Suprapubic skin (tissue), 4 donors: ENCODE results near the gene KCNIP4. TPM values are rescaled to one million over a fixed set of nuclear protein-coding genes. Genes with fewer than 3 reads are reported as not detected.

Experiments used
- DNase-seq, 2 donors: peaks; one replicate each; pipeline ENCODE4 v3.0.0-alpha.2; 2019; ENCODE audit warnings: low spot score in 2 of 2
- H3K27ac ChIP-seq: fragments of 200-600 bp; sonication (generic); one replicate; pipeline ENCODE4 v1.5.1; 2019
- H3K27me3 ChIP-seq: fragments of 200-600 bp; sonication (generic); one replicate; pipeline ENCODE4 v1.5.1; 2019
- H3K36me3 ChIP-seq: fragments of 200-600 bp; sonication (generic); one replicate; pipeline ENCODE4 v1.5.1; 2019
- H3K4me1 ChIP-seq: fragments of 200-600 bp; sonication (generic); one replicate; pipeline ENCODE4 v1.5.1; 2019
- H3K4me3 ChIP-seq: fragments of 200-600 bp; sonication (generic); one replicate; pipeline ENCODE4 v1.5.1; 2019; ENCODE audit warnings: mild to moderate bottlenecking
- H3K9me3 ChIP-seq: fragments of 200-600 bp; sonication (generic); one replicate; pipeline ENCODE4 v1.5.1; 2019
- EP300 ChIP-seq: sonication (generic); formaldehyde crosslinking; IDR thresholded peaks from one replicate; pipeline ENCODE4 v1.6.1; 2017; ENCODE audit warnings: antibody characterized with exemption
- POLR2A ChIP-seq, 2 donors: fragments of 450-650 bp; IDR thresholded peaks; one replicate each; pipeline ENCODE4 v1.6.1; 2017; ENCODE audit warnings: antibody characterized with exemption in 2 of 2, mild to moderate bottlenecking in 2 of 2, moderate library complexity in 2 of 2
- POLR2AphosphoS5 ChIP-seq, 3 donors: sonication (generic); formaldehyde crosslinking; IDR thresholded peaks; one replicate each; pipeline ENCODE4 v1.6.1; 2017; ENCODE audit warnings: antibody characterized with exemption in 3 of 3
- WGBS: methylation state at CpG from one replicate; pipeline ENCODE4 v1.1.5; 2018; 5-methylcytosine and 5-hydroxymethylcytosine counted together
- total RNA-seq, 4 donors: library from RNA; depleted of rRNA; stranded (reverse); fragments of >200 nt; gene quantifications; one replicate each; pipeline ENCODE4 v1.1.0, GENCODE V29; 2016
- TF ChIP-seq, protein P1 (sequence below), 2 donors: fragments of 200-600 bp in 1 of 2; fragments of 450-650 bp in 1 of 2; sonication (generic) in 1 of 2; IDR thresholded peaks; one replicate each; pipeline ENCODE4 v1.5.1; 2016 to 2019; ENCODE audit warnings: antibody characterized with exemption in 2 of 2, mild to moderate bottlenecking in 1 of 2, moderate library complexity in 1 of 2

Gene KCNIP4
- total RNA-seq, 4 donors from 2014 or later = not detected

DNA sequence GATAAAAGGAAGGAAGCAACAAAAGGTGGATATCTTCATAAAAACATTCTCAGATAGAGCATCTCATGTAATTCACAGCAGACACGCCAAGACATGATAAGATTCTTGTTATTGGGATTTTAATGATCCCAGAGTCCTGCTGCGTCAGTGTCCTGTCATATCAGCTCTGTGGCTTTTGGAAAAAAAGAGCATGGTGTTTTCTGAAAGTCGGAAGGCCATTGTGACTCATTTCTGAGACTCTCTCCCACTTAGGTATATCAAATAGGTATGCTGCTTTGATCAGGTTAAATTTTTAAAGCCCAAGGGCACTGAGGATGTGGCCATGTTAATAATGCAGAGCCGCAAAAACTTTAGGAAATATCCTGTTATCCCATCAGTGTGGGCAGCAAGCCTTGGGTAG is 481.0 kb downstream of the KCNIP4 start:
- no peak overlapping the region for H3K4me3 ChIP-seq
- H3K27me3 ChIP-seq = no peaks in the 10 kb centered on the region
- H3K9me3 ChIP-seq = no peaks in the 10 kb centered on the region
- DNase-seq = no peak
- no peak for TF ChIP-seq EP300
- TF ChIP-seq POLR2A (IDR thresholded peaks at IDR 0.05) = no peak
- TF ChIP-seq, protein P1, sequence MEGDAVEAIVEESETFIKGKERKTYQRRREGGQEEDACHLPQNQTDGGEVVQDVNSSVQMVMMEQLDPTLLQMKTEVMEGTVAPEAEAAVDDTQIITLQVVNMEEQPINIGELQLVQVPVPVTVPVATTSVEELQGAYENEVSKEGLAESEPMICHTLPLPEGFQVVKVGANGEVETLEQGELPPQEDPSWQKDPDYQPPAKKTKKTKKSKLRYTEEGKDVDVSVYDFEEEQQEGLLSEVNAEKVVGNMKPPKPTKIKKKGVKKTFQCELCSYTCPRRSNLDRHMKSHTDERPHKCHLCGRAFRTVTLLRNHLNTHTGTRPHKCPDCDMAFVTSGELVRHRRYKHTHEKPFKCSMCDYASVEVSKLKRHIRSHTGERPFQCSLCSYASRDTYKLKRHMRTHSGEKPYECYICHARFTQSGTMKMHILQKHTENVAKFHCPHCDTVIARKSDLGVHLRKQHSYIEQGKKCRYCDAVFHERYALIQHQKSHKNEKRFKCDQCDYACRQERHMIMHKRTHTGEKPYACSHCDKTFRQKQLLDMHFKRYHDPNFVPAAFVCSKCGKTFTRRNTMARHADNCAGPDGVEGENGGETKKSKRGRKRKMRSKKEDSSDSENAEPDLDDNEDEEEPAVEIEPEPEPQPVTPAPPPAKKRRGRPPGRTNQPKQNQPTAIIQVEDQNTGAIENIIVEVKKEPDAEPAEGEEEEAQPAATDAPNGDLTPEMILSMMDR (IDR thresholded peaks at IDR 0.05) = no peak
- TF ChIP-seq POLR2AphosphoS5 (IDR thresholded peaks at IDR 0.05) = no peak
- H3K4me1 ChIP-seq = no peaks in the 10 kb centered on the region
- 72% methylated on average over 4 of the region's 4 CpGs for WGBS
- H3K27ac ChIP-seq = no peak overlapping the region
- no peaks in the 10 kb centered on the region for H3K36me3 ChIP-seq

DNA sequence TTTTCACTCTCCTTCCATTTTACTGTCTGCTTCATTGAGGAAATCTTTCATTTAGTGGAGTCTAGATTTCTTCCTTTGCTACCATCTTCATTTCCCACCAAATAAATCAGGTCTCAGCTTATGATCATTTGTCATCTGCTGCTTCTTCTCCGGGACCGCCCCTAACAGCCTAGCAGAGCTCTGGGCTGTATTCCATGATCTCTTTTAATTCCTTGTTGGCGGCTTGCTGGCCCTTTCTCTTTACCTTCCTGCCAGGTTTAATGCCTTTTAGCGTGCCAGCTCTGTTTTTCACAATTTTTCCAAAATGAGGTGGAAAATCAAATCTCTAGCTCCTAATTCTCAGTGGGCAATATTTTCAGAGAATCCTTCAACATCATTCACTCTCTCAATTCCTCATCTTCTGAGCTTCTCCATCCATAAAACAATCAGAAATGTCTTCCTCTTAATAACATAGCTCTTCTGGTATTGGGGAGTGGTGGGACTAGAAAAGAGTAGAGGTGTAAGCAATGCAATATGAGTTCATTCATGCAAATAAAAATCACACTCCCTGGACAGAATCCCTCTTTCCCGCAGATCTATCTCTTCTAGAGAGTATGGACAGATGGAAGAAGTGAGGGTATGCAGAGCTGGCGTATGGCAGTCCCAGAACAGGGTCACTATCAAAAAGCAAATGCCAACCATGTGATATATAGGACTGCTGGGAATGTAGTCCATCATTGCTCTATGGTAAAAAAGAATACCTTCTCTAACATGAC is 491.3 kb downstream of the KCNIP4 start:
- Histone ChIP-seq H3K27me3 (no peaks in the 10 kb centered on the region), H3K4me3 (no peak overlapping the region), H3K9me3 (no peaks in the 10 kb centered on the region), H3K4me1 (no peaks in the 10 kb centered on the region), H3K27ac (no peak overlapping the region), H3K36me3 (no peaks in the 10 kb centered on the region)
- DNase-seq = no peak
- 77% methylated on average over 6 of the region's 6 CpGs for WGBS
- no peak for TF ChIP-seq POLR2A (IDR thresholded peaks at IDR 0.05)
- no peak for TF ChIP-seq EP300
- no peak for TF ChIP-seq POLR2AphosphoS5 (IDR thresholded peaks at IDR 0.05)
- TF ChIP-seq, protein P1 (IDR thresholded peaks at IDR 0.05) = no peak

DNA sequence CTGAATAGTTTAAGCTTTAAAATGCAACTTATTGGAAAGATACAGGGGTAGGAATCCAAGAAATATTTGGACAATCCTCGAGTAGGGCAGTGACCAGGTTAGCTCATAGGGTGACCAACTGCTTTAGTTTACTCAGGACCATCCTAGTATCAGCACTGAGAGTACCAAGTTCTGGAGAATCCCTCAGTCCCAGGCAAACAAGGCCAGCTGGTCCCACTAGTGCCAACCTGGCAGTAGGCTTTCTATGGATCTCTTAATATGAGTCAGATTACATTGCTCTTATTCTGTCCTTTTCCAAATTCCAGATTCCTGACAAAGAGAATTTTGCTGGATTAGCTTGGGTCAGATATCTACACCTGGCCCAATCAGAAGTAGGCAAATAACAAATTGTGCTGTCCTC is 493.7 kb downstream of the KCNIP4 start:
- Histone ChIP-seq H3K27ac (no peak overlapping the region), H3K4me3 (no peak overlapping the region), H3K4me1 (no peaks in the 10 kb centered on the region), H3K36me3 (no peaks in the 10 kb centered on the region), H3K27me3 (no peaks in the 10 kb centered on the region), H3K9me3 (no peaks in the 10 kb centered on the region)
- TF ChIP-seq POLR2AphosphoS5 (IDR thresholded peaks at IDR 0.05) = no peak
- TF ChIP-seq, protein P1 (IDR thresholded peaks at IDR 0.05) = no peak
- no peak for TF ChIP-seq POLR2A (IDR thresholded peaks at IDR 0.05)
- no peak for TF ChIP-seq EP300
- 57% methylated on average over 1 of the region's 1 CpG for WGBS
- DNase-seq = no peak

DNA sequence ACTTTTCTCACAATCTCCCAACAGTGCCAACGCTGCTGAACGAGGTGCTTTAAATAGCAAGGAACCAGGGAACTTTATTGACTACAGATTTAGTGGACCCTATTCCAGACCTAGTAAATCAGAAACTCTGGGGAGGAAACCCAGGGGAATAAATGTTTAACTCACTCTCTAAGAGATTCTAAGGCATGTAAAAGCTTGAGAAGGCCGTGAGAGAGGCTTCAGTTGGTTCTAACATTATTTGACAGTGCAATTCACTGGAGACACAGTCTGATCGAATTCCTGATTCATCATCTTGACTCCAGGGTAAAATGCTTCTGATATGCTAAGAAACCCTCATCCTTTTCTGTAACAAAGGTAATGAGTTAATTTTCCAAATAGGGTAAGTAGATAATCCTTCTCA is 494.4 kb downstream of the KCNIP4 start:
- no peak overlapping the region for H3K4me3 ChIP-seq
- no peak overlapping the region for H3K27ac ChIP-seq
- WGBS = 48% methylated on average over 4 of the region's 4 CpGs
- TF ChIP-seq POLR2A (IDR thresholded peaks at IDR 0.05) = no peak
- no peak for TF ChIP-seq EP300
- TF ChIP-seq, protein P1 (IDR thresholded peaks at IDR 0.05) = no peak
- TF ChIP-seq POLR2AphosphoS5 (IDR thresholded peaks at IDR 0.05) = no peak
- no peaks in the 10 kb centered on the region for H3K36me3 ChIP-seq
- H3K27me3 ChIP-seq = no peaks in the 10 kb centered on the region
- no peaks in the 10 kb centered on the region for H3K9me3 ChIP-seq
- DNase-seq = no peak
- no peaks in the 10 kb centered on the region for H3K4me1 ChIP-seq

DNA sequence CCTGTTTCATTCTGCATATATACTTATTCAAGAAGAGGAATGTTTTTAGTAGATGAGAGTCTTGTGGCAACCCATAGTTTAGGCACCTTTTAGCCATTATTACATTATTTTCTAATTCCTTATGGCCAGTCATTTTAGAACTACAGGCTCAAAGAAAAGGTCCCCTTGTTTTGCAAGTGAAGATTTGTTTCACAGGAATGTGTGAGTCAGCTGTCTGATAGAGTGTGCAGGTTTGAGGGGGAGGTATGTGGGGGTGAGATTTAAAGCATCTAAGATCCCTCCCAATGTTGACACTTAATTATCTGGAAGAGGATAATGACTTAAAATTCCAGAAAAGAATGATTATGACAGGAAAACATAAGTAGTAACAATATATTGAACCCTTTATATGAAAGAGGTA is 495.6 kb downstream of the KCNIP4 start:
- no peaks in the 10 kb centered on the region for H3K9me3 ChIP-seq
- TF ChIP-seq POLR2A (IDR thresholded peaks at IDR 0.05) = no peak
- no peaks in the 10 kb centered on the region for H3K36me3 ChIP-seq
- no peak for DNase-seq
- H3K4me1 ChIP-seq = no peaks in the 10 kb centered on the region
- H3K27me3 ChIP-seq = no peaks in the 10 kb centered on the region
- H3K4me3 ChIP-seq = no peak overlapping the region
- no peak overlapping the region for H3K27ac ChIP-seq

DNA sequence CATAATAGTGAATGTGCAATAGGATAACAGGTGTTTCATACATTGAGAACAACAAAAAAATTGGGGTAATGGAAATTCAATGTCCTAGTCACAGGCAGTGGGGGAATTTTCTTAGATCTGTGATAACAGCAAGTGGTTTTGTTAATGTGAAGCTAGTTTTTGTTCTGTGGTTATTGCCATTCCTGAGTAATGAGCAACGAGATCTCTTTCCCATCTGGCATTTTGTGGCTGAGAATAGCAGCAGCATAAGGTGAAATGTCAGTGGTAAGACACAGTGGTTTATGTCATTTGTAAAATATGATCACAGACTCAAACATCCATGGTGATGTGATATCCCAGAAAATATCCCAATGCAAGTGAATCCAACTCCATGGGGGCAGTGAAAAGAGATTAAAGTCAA is 497.5 kb downstream of the KCNIP4 start:
- Histone ChIP-seq H3K4me3 (no peak overlapping the region), H3K4me1 (no peaks in the 10 kb centered on the region), H3K36me3 (no peaks in the 10 kb centered on the region), H3K9me3 (no peaks in the 10 kb centered on the region), H3K27me3 (no peaks in the 10 kb centered on the region), H3K27ac (no peak overlapping the region)
- WGBS = 27% methylated on average over 1 of the region's 1 CpG
- DNase-seq = no peak
- no peak for TF ChIP-seq POLR2A (IDR thresholded peaks at IDR 0.05)
- no peak for TF ChIP-seq POLR2AphosphoS5 (IDR thresholded peaks at IDR 0.05)
- TF ChIP-seq, protein P1 (IDR thresholded peaks at IDR 0.05) = no peak
- TF ChIP-seq EP300 = no peak
